HepG2 (cell line): Measurements from ENCODE around the gene DZANK1. TPM values are rescaled to one million over a fixed set of nuclear protein-coding genes. Genes with fewer than 3 reads are reported as not detected.

Experiments used
- ARID5B ChIP-seq: IDR thresholded peaks from 2 replicates; pipeline ENCODE4 v1.4.0; 2020; ENCODE audit warnings: mild to moderate bottlenecking, missing genetic modification reagents
- BHLHE40 ChIP-seq: IDR thresholded peaks from 2 replicates; pipeline ENCODE4 v1.6.1; 2011; ENCODE audit warnings: low read length, improper control_type of control experiment
- BRD4 ChIP-seq: sonication (generic); formaldehyde crosslinking; IDR thresholded peaks from 2 replicates; pipeline ENCODE4 v1.4.0; 2020; ENCODE audit warnings: missing genetic modification reagents
- CSRNP2 ChIP-seq: sonication (generic); formaldehyde crosslinking; conservative IDR thresholded peaks from 2 replicates; pipeline ENCODE4 v1.8.0; 2022; ENCODE audit warnings: low read depth, missing genetic modification reagents
- EHMT2 ChIP-seq: fragments of 200-600 bp; sonication (generic); IDR thresholded peaks from 2 replicates; pipeline ENCODE4 v1.7.0; 2017; ENCODE audit warnings: antibody characterized with exemption, low read depth, low read length, borderline replicate concordance
- FOXC1 ChIP-seq: sonication (generic); formaldehyde crosslinking; IDR thresholded peaks from 2 replicates; pipeline ENCODE4 v1.8.0; 2022; ENCODE audit warnings: mild to moderate bottlenecking, missing genetic modification reagents, borderline replicate concordance
- FOXK2 ChIP-seq: fragments of 450-650 bp; IDR thresholded peaks from 2 replicates; pipeline ENCODE4 v1.6.1; 2016
- GMEB2 ChIP-seq: IDR thresholded peaks from 2 replicates; pipeline ENCODE4 v1.6.1; 2016; ENCODE audit warnings: missing biosample characterization, missing genetic modification reagents, low read depth
- MIER3 ChIP-seq: IDR thresholded peaks from 2 replicates; pipeline ENCODE4 v1.6.1; 2016; ENCODE audit warnings: missing compliant biosample characterization, borderline replicate concordance
- SIN3A ChIP-seq: IDR thresholded peaks from 2 replicates; pipeline ENCODE4 v1.6.1; 2011; ENCODE audit warnings: low read depth, mild to moderate bottlenecking, control low read depth, low read length, borderline replicate concordance
- SRSF4 ChIP-seq: fragments of 200-400 bp; formaldehyde crosslinking; IDR thresholded peaks from one replicate; pipeline ENCODE4 v1.6.1; 2018; ENCODE audit warnings: mild to moderate bottlenecking, low read depth, low read length, moderate library complexity; ENCODE audit not compliant: poor library complexity, severe bottlenecking
- STAT5B ChIP-seq: sonication (generic); formaldehyde crosslinking; IDR thresholded peaks from 2 replicates; pipeline ENCODE4 v1.4.0; 2020; ENCODE audit warnings: missing genetic modification reagents
- TIGD3 ChIP-seq: sonication (generic); formaldehyde crosslinking; IDR thresholded peaks from 2 replicates; pipeline ENCODE4 v1.5.1; 2020; ENCODE audit warnings: mild to moderate bottlenecking, missing genetic modification reagents, borderline replicate concordance
- ZFP41 ChIP-seq: sonication (generic); formaldehyde crosslinking; IDR thresholded peaks from 2 replicates; pipeline ENCODE4 v1.4.0; 2020; ENCODE audit warnings: mild to moderate bottlenecking, missing genetic modification reagents, borderline replicate concordance
- ZNF703 ChIP-seq: sonication (generic); formaldehyde crosslinking; IDR thresholded peaks from 2 replicates; pipeline ENCODE4 v1.5.1; 2020; ENCODE audit warnings: missing genetic modification reagents, mild to moderate bottlenecking, moderate library complexity, borderline replicate concordance
- ZNF83 ChIP-seq: sonication (generic); formaldehyde crosslinking; IDR thresholded peaks from 2 replicates; pipeline ENCODE4 v1.4.0; 2020; ENCODE audit warnings: missing genetic modification reagents, mild to moderate bottlenecking, borderline replicate concordance
- polyA plus RNA-seq, 8 experiments: library from polyadenylated mRNA; depleted of rRNA in 3 of 8; stranded (reverse) in 7 of 8; unstranded in 1 of 8; fragments of >200 nt; fragmentation: Illumina TruSeq in 4 of 8; extraction: Trizol in 4 of 8; gene quantifications; 2 replicates each; pipeline versions ENCODE4 v1.2.1 to v1.2.3, GENCODE V29; 2011 to 2016; ENCODE audit warnings: low read depth in 4 of 8, missing spikeins in 1 of 8, mixed read lengths in 1 of 8; ENCODE audit not compliant: insufficient read depth in 1 of 8
- total RNA-seq, 5 experiments: library from RNA; depleted of rRNA; stranded (reverse); fragments of >200 nt; fragmentation: Illumina TruSeq; extraction: Trizol; gene quantifications; 2 replicates each; pipeline ENCODE4 v1.2.3, GENCODE V29; 2016; ENCODE audit warnings: low read depth in 1 of 5

Gene DZANK1
- total and polyA plus RNA-seq, 2 of the 13 experiments (the other 11 are each of a cell fraction or from before 2014, with no cell fraction given), result 1.6 to 3.2 TPM

GRCh38 chr20:18496740-18497592 lies 30.1 kb upstream of the DZANK1 start, which contains the start of gene RBBP9 (continued):
- TF ChIP-seq CSRNP2 (no peak), ZNF83 (CRISPR knock-in tag) (no peak), ARID5B (CRISPR knock-in tag) (peak; percentile 76), SIN3A (peak; percentile 84; the same call in 1 of the 2 replicates), BHLHE40 (no peak), BRD4 (CRISPR knock-in tag) (peak; percentile 48; the same call in 1 of the 2 replicates), MIER3 (peak; percentile 92), ZNF703 (CRISPR knock-in tag) (no peak), EHMT2 (peak; percentile 37; the same call in 1 of the 2 replicates), GMEB2 (no peak), SRSF4 (no peak), FOXC1 (CRISPR knock-in tag) (peak; percentile 93; the same call in 1 of the 2 replicates), ZFP41 (CRISPR knock-in tag) (peak; percentile 76; the same call in 1 of the 2 replicates), STAT5B (CRISPR knock-in tag) (0 out of 2 replicates have a peak, but pooled peaks have one; percentile 34), FOXK2 (no peak), TIGD3 (CRISPR knock-in tag) (no peak)
